Natural killer cell (primary cell): ENCODE data around the gene ABHD15. TPM values are rescaled to one million over a fixed set of nuclear protein-coding genes. Genes with fewer than 3 reads are reported as not detected.

Experiments used
- ATAC-seq, 3 donors: fragments of 150-1000 bp in 2 of 3; fragments of 200-7000 bp in 1 of 3; cut with Tn5 transposase; 1 replicate in 1 of 3; 2 replicates in 2 of 3; pipeline ENCODE4 v1.10.0; 2021; ENCODE audit warnings: mild to moderate bottlenecking in 2 of 3, moderate library complexity in 2 of 3
- DNase-seq, 2 donors: peaks; one replicate each; pipeline versions ENCODE4 v3.0.0 to v3.0.0-alpha.2; 2013 to 2021; ENCODE audit warnings: mixed read lengths in 1 of 2
- H3K27ac ChIP-seq: one replicate; pipeline ENCODE4 v1.5.1; 2013; ENCODE audit warnings: mild to moderate bottlenecking, low read length
- H3K27me3 ChIP-seq: one replicate; pipeline ENCODE4 v1.6.1; 2013; ENCODE audit warnings: low read length; ENCODE audit not compliant: control insufficient read depth, insufficient read depth
- H3K36me3 ChIP-seq: one replicate; pipeline ENCODE4 v1.6.1; 2013; ENCODE audit warnings: low read length; ENCODE audit not compliant: control insufficient read depth, insufficient read depth
- H3K4me1 ChIP-seq: one replicate; pipeline ENCODE4 v1.6.1; 2013; ENCODE audit warnings: low read length; ENCODE audit not compliant: control insufficient read depth, insufficient read depth
- H3K4me3 ChIP-seq: one replicate; pipeline ENCODE4 v1.5.1; 2013; ENCODE audit warnings: low read length
- H3K9me3 ChIP-seq: one replicate; pipeline ENCODE4 v1.6.1; 2013; ENCODE audit warnings: low read length; ENCODE audit not compliant: control insufficient read depth, insufficient read depth
- H3K27ac Mint-ChIP-seq, 2 donors: one replicate each; pipeline ENCODE4 v1.8.0; 2022; ENCODE audit warnings: mild to moderate bottlenecking in 2 of 2, mixed read lengths in 2 of 2, moderate library complexity in 1 of 2
- H3K27me3 Mint-ChIP-seq, 2 donors: one replicate each; pipeline ENCODE4 v1.8.0; 2022; ENCODE audit warnings: low read depth in 2 of 2, mixed read lengths in 2 of 2
- H3K36me3 Mint-ChIP-seq: one replicate; pipeline ENCODE4 v1.8.0; 2022; ENCODE audit warnings: mixed read lengths
- H3K4me1 Mint-ChIP-seq, 2 donors: one replicate each; pipeline ENCODE4 v1.8.0; 2022; ENCODE audit warnings: mixed read lengths in 2 of 2
- H3K4me3 Mint-ChIP-seq: one replicate; pipeline ENCODE4 v1.8.0; 2022; ENCODE audit warnings: mild to moderate bottlenecking, moderate library complexity, mixed read lengths
- H3K9me3 Mint-ChIP-seq, 2 donors: one replicate each; pipeline ENCODE4 v1.8.0; 2022; ENCODE audit warnings: mixed read lengths in 2 of 2
- CTCF ChIP-seq: fragments of 200-600 bp; IDR thresholded peaks from one replicate; pipeline ENCODE4 v1.8.0; 2022; ENCODE audit warnings: antibody characterized with exemption
- WGBS: methylation state at CpG from one replicate; pipeline ENCODE4 v1.1.7; 2013; ENCODE audit warnings: missing lambda C conversion rate; ENCODE audit not compliant: insufficient coverage; 5-methylcytosine and 5-hydroxymethylcytosine counted together
- intact Hi-C: fragments of 100-400 bp; cut with micrococcal nuclease; formaldehyde crosslinking; loops from one replicate; pipeline ENCODE4 v1.14.2; 2022
- total RNA-seq, 4 donors: library from RNA; stranded (reverse); fragments of 120-200 nt in 1 of 4; gene quantifications; one replicate each; pipeline versions ENCODE4 v1.2.3 to v1.2.4, GENCODE V29; 2013 to 2022

ABHD15 gene, protein sequence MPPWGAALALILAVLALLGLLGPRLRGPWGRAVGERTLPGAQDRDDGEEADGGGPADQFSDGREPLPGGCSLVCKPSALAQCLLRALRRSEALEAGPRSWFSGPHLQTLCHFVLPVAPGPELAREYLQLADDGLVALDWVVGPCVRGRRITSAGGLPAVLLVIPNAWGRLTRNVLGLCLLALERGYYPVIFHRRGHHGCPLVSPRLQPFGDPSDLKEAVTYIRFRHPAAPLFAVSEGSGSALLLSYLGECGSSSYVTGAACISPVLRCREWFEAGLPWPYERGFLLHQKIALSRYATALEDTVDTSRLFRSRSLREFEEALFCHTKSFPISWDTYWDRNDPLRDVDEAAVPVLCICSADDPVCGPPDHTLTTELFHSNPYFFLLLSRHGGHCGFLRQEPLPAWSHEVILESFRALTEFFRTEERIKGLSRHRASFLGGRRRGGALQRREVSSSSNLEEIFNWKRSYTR
- total RNA-seq: 10 to 100 TPM; 31.7 to 33.8 (median 33.1) TPM
- total RNA-seq (2013): 30.2 TPM

DNA sequence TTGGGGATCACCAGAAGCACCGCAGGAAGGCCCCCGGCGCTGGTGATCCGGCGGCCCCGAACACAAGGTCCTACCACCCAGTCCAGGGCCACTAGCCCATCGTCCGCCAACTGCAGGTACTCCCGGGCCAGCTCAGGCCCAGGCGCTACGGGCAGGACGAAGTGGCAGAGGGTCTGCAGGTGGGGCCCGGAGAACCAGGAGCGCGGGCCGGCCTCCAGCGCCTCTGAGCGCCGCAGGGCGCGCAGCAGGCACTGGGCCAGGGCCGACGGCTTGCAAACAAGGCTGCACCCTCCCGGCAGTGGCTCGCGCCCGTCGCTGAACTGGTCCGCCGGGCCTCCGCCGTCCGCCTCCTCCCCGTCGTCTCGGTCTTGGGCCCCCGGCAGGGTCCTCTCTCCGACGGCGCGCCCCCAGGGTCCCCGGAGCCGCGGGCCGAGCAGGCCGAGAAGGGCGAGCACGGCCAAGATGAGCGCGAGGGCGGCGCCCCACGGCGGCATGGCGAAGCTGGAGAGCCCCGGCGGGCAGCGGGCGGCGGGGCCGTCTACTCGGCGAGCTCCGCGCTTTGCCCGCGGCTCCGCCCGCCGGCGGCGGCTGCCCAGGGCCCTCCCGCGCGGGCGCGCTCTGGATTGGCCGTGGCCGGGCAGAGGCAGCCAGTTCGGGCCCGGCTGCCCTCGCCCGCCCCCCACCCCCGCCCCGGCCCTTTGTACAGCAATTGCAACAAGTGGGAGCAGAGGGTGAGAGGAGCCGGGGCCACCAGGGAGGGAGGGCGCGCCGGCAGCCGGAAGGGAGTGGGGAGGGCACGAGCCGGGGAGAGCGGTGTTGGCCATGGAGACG, at the start of gene ABHD15:
TSS of gene ABHD15 (minus strand) at position 565 of the 831 bp plus-strand sequence. CDS start at position 494, 71 bp downstream.
- peak; percentile 67 to 79 for DNase-seq
- no peak for TF ChIP-seq CTCF
- peak within 1 kb of the TSS; percentile 93 to 94 for H3K27ac Mint-ChIP-seq
- H3K9me3 Mint-ChIP-seq: no peaks in the 10 kb centered on the region
- H3K4me1 Mint-ChIP-seq: peaks cover 51 to 61% of the 10 kb centered on the region in 2 donors
- H3K36me3 Mint-ChIP-seq: no peaks in the 10 kb centered on the region
- H3K9me3 ChIP-seq: no peaks in the 10 kb centered on the region
- H3K4me1 ChIP-seq: peaks cover 58% of the 10 kb centered on the region
- peak; percentile 39 to 61 (median 58) for ATAC-seq
- peak within 1 kb of the TSS; percentile 99 for H3K4me3 Mint-ChIP-seq
- H3K27ac ChIP-seq: peak within 1 kb of the TSS; percentile 83
- H3K36me3 ChIP-seq: peaks cover 6% of the 10 kb centered on the region
- no peaks in the 10 kb centered on the region for H3K27me3 ChIP-seq
- WGBS: under 1% methylated on average over 94 of the region's 94 CpGs
- intact Hi-C loops: loop anchor here (10.0 kb wide), 1 partner anchor 48 kb away; no protein-coding TSS in a partner anchor
- H3K4me3 ChIP-seq: peak within 1 kb of the TSS; percentile 96
- H3K27me3 Mint-ChIP-seq: no peaks in the 10 kb centered on the region

DNA sequence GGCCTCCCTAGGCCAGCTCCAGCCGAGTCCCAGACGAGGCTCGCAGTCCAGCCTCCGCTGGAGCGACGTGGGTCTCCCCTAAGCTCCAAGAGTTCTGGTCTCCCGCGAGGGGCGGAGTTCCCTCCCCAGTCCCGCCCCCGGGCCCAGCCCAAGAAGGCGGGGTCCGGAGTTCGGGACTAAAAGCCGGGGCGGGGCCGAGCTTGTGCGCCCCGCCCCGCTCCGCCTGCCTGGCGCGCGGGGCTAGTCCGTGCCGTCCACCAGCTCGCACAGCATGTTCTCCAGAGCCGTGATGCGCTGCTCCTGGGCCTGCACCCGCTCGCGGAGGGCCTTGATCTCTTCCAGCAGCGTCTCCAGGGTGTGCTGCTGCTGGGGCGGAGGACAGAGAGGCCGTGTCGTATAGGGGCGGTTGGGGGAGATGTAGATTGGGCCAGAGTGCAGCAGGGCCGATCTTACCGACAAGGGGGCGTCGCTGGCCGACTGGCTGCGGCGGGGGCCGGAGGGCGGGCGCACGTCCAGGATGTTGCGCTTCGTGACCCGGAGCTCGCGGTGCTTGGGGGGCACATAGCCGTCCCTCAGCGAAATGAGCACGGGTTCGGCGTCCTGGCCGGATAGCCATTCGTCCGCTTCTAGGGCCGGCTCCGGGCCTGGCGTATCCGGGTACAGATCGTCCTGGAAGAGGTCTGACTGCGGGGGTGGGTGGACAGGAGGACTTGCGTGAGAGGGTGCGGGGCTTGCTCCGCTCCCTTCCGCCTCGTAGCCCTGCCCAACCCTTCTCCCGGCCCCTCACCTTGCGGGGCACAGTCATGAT, 48.9 kb upstream of the ABHD15 start:
- TF ChIP-seq CTCF: no peak
- 1% methylated on average over 74 of the region's 74 CpGs for WGBS

GRCh38 chr17:29615048-29615385, 48.2 kb upstream of the ABHD15 start:
- peak overlapping the region; percentile 70 for H3K27ac ChIP-seq
- peak overlapping the region; percentile 74 to 86 for H3K27ac Mint-ChIP-seq

More for the DNA sequence above, 48.9 kb upstream of the ABHD15 start:
- Histone ChIP-seq H3K9me3 (no peaks in the 10 kb centered on the region), H3K27me3 (no peaks in the 10 kb centered on the region), H3K27ac (peak overlapping the region; percentile 70), H3K4me1 (peaks cover 56% of the 10 kb centered on the region), H3K36me3 (no peaks in the 10 kb centered on the region), H3K4me3 (peak overlapping the region; percentile 60)
- Mint-ChIP-seq H3K27ac (peak overlapping the region; percentile 74 to 86), H3K36me3 (no peaks in the 10 kb centered on the region), H3K4me3 (peak overlapping the region; percentile 90), H3K27me3 (no peaks in the 10 kb centered on the region), H3K9me3 (no peaks in the 10 kb centered on the region), H3K4me1 (peaks cover 12 to 47% of the 10 kb centered on the region in 2 donors)
- peak; percentile 65 to 84 (median 72) for ATAC-seq
- intact Hi-C loops: loop anchor here (1.0 to 10.0 kb wide), 5 partner anchors 23 to 147 kb away; partner anchors contain the start of genes ABHD15, GIT1 and TP53I13
- peak; percentile 84 to 93 for DNase-seq

More at GRCh38 chr17:29615048-29615385, 48.2 kb upstream of the ABHD15 start:
- WGBS: 0% methylated on average over 15 of the region's 15 CpGs
- no peak for TF ChIP-seq CTCF
- H3K4me1 Mint-ChIP-seq: peaks cover 12 to 47% of the 10 kb centered on the region in 2 donors
- H3K27me3 Mint-ChIP-seq: no peaks in the 10 kb centered on the region
- ATAC-seq: peak; percentile 19 to 69 (median 48)
- Histone ChIP-seq H3K27me3 (no peaks in the 10 kb centered on the region), H3K9me3 (no peaks in the 10 kb centered on the region), H3K4me3 (peak overlapping the region; percentile 60), H3K4me1 (peaks cover 56% of the 10 kb centered on the region), H3K36me3 (no peaks in the 10 kb centered on the region)
- peak overlapping the region; percentile 90 for H3K4me3 Mint-ChIP-seq
- intact Hi-C loops: loop anchor here (1.0 to 10.0 kb wide), 5 partner anchors 23 to 147 kb away; partner anchors contain the start of genes ABHD15, GIT1 and TP53I13
- H3K9me3 Mint-ChIP-seq: no peaks in the 10 kb centered on the region
- DNase-seq: peak; percentile 64 to 85
- no peaks in the 10 kb centered on the region for H3K36me3 Mint-ChIP-seq
